HepG2 (cell line): ENCODE data around the gene SDR42E2. TPM values are rescaled to one million over a fixed set of nuclear protein-coding genes. Genes with fewer than 3 reads are reported as not detected.

Experiments used
- DR1 ChIP-seq: sonication (generic); formaldehyde crosslinking; IDR thresholded peaks from 2 replicates; pipeline ENCODE4 v1.8.0; 2021; ENCODE audit warnings: mild to moderate bottlenecking, missing genetic modification reagents, inconsistent platforms
- FLYWCH1 ChIP-seq: sonication (generic); formaldehyde crosslinking; IDR thresholded peaks from 2 replicates; pipeline ENCODE4 v1.8.1; 2023; ENCODE audit warnings: mild to moderate bottlenecking, missing genetic modification reagents
- GATAD1 ChIP-seq: IDR thresholded peaks from 2 replicates; pipeline ENCODE4 v1.6.1; 2016; ENCODE audit warnings: missing genetic modification reagents, missing compliant biosample characterization
- JARID2 ChIP-seq: sonication (generic); formaldehyde crosslinking; IDR thresholded peaks from 2 replicates; pipeline ENCODE4 v1.8.1; 2023; ENCODE audit warnings: missing genetic modification reagents, inconsistent platforms; ENCODE audit not compliant: insufficient replicate concordance
- KDM6A ChIP-seq: IDR thresholded peaks from 2 replicates; pipeline ENCODE4 v1.6.1; 2016; ENCODE audit warnings: low read depth
- MAZ ChIP-seq, 2 experiments: sonication (generic) in 1 of 2; formaldehyde crosslinking in 1 of 2; IDR thresholded peaks; 2 replicates each; pipeline versions ENCODE4 v1.5.0 to v1.6.1; 2012 to 2020; ENCODE audit warnings: low read depth in 2 of 2, mild to moderate bottlenecking in 2 of 2, borderline replicate concordance in 1 of 2, improper control_type of control experiment in 1 of 2, low read length in 1 of 2, missing genetic modification reagents in 1 of 2, moderate library complexity in 1 of 2
- PAX8 ChIP-seq: sonication (generic); formaldehyde crosslinking; IDR thresholded peaks from 2 replicates; pipeline ENCODE4 v1.8.0; 2022; ENCODE audit warnings: mild to moderate bottlenecking, missing genetic modification reagents, borderline replicate concordance
- POLR2A ChIP-seq, 2 experiments: IDR thresholded peaks; 2 replicates each; pipeline ENCODE4 v1.6.1; 2011; ENCODE audit warnings: low read depth in 2 of 2, low read length in 2 of 2, mild to moderate bottlenecking in 1 of 2, moderate library complexity in 1 of 2; ENCODE audit not compliant: insufficient read depth in 1 of 2
- RAD51 ChIP-seq: fragments of 450-650 bp; IDR thresholded peaks from 2 replicates; pipeline ENCODE4 v1.6.1; 2016; ENCODE audit warnings: borderline replicate concordance
- SALL1 ChIP-seq: sonication (generic); formaldehyde crosslinking; IDR thresholded peaks from 2 replicates; pipeline ENCODE4 v1.8.0; 2022; ENCODE audit warnings: mild to moderate bottlenecking, missing genetic modification reagents
- SATB2 ChIP-seq: sonication (generic); formaldehyde crosslinking; IDR thresholded peaks from 2 replicates; pipeline ENCODE4 v1.5.0; 2020; ENCODE audit warnings: missing genetic modification reagents
- SNRNP70 ChIP-seq: fragments of 200-400 bp; formaldehyde crosslinking; IDR thresholded peaks from 2 replicates; pipeline ENCODE4 v1.6.1; 2017; ENCODE audit warnings: mild to moderate bottlenecking, low read depth, low read length, moderate library complexity
- SYNCRIP ChIP-seq: fragments of 200-400 bp; formaldehyde crosslinking; IDR thresholded peaks from 2 replicates; pipeline ENCODE4 v1.6.1; 2018; ENCODE audit warnings: mild to moderate bottlenecking, low read depth, low read length; ENCODE audit not compliant: insufficient read depth
- ZNF207 ChIP-seq: fragments of 450-650 bp; IDR thresholded peaks from 2 replicates; pipeline ENCODE4 v1.6.1; 2016; ENCODE audit warnings: antibody characterized with exemption, borderline replicate concordance
- ZNF256 ChIP-seq: sonication (generic); formaldehyde crosslinking; conservative IDR thresholded peaks from 2 replicates; pipeline ENCODE4 v1.4.0; 2020; ENCODE audit warnings: missing genetic modification reagents
- ZNF383 ChIP-seq: sonication (generic); formaldehyde crosslinking; IDR thresholded peaks from 2 replicates; pipeline ENCODE4 v1.4.0; 2020; ENCODE audit warnings: missing genetic modification reagents, mild to moderate bottlenecking, borderline replicate concordance
- ZNF777 ChIP-seq: sonication (generic); formaldehyde crosslinking; IDR thresholded peaks from 2 replicates; pipeline ENCODE4 v1.4.0; 2020; ENCODE audit warnings: missing genetic modification reagents
- polyA plus RNA-seq, 8 experiments: library from polyadenylated mRNA; depleted of rRNA in 3 of 8; stranded (reverse) in 7 of 8; unstranded in 1 of 8; fragments of >200 nt; fragmentation: Illumina TruSeq in 4 of 8; extraction: Trizol in 4 of 8; gene quantifications; 2 replicates each; pipeline versions ENCODE4 v1.2.1 to v1.2.3, GENCODE V29; 2011 to 2016; ENCODE audit warnings: low read depth in 4 of 8, missing spikeins in 1 of 8, mixed read lengths in 1 of 8; ENCODE audit not compliant: insufficient read depth in 1 of 8
- total RNA-seq, 5 experiments: library from RNA; depleted of rRNA; stranded (reverse); fragments of >200 nt; fragmentation: Illumina TruSeq; extraction: Trizol; gene quantifications; 2 replicates each; pipeline ENCODE4 v1.2.3, GENCODE V29; 2016; ENCODE audit warnings: low read depth in 1 of 5
- TF ChIP-seq, protein P1 (sequence below): sonication (generic); formaldehyde crosslinking; IDR thresholded peaks from 2 replicates; pipeline ENCODE4 v1.5.0; 2020; ENCODE audit warnings: mild to moderate bottlenecking, missing genetic modification reagents, borderline replicate concordance
- TF ChIP-seq, protein P2 (sequence below): sonication (generic); formaldehyde crosslinking; IDR thresholded peaks from 2 replicates; pipeline ENCODE4 v1.4.0; 2020; ENCODE audit warnings: missing genetic modification reagents, borderline replicate concordance
- TF ChIP-seq, protein P3 (sequence below): sonication (generic); formaldehyde crosslinking; IDR thresholded peaks from 2 replicates; pipeline ENCODE4 v1.4.0; 2020; ENCODE audit warnings: missing genetic modification reagents
- TF ChIP-seq, protein P4 (sequence below): sonication (generic); formaldehyde crosslinking; IDR thresholded peaks from 2 replicates; pipeline ENCODE4 v1.4.0; 2020; ENCODE audit warnings: missing genetic modification reagents, borderline replicate concordance

The SDR42E2 gene
- total and polyA plus RNA-seq, 2 of the 13 experiments (the other 11 are each of a cell fraction or from before 2014, with no cell fraction given), result 0.05 to 0.11 TPM

DNA sequence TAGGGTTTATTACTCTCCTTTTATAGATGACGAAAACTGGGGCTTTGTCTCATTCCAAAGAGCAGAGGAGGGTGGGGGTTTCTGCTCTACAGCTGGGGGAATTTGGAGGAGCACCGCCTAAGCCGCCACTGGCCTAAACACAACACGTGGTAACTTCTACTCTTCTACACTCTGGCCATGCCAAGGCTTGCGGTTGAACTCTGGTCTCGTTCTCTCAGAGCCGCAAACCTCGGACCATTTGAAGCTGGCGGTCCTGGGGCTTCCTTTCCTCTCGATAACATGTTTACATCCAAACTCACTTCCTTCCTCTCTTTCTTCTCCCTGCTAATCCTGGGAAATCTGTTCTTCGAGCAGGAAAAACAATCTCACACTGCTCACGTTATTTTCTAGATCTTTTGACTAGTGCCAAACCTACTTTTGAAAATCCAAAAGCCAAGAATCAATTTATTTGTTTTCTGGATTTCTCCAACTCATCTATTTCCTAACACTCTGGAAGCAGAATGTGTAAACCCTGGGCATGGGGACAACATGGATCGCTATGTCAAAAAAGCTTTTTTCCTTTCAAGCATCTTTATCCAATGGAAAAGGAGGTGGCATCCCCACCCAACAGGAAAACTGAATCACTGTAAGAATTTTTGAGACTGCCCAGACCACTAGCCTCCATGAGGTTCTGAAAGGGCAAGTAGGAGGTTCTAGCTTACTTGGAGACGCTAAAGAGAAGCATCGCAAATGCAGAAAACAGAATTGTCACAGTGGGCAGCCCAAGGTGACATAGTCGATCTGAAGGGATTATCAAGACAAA, 30.2 kb downstream of the SDR42E2 start (continued):
- TF ChIP-seq SATB2 (CRISPR knock-in tag), result peak; percentile 55; the same call in 1 of the 2 replicates
- peak; percentile 61; the same call in 1 of the 2 replicates for TF ChIP-seq RAD51
- TF ChIP-seq, protein P1, sequence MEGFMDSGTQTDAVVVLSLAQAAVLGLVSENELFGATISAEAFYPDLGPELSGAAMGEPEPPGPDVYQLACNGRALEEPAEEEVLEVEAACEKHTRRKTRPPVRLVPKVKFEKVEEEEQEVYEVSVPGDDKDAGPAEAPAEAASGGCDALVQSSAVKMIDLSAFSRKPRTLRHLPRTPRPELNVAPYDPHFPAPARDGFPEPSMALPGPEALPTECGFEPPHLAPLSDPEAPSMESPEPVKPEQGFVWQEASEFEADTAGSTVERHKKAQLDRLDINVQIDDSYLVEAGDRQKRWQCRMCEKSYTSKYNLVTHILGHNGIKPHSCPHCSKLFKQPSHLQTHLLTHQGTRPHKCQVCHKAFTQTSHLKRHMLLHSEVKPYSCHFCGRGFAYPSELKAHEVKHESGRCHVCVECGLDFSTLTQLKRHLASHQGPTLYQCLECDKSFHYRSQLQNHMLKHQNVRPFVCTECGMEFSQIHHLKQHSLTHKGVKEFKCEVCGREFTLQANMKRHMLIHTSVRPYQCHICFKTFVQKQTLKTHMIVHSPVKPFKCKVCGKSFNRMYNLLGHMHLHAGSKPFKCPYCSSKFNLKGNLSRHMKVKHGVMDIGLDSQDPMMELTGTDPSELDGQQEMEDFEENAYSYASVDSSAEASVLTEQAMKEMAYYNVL (CRISPR knock-in tag), result peak; percentile 90; the same call in 1 of the 2 replicates
- no peak for TF ChIP-seq SYNCRIP
- TF ChIP-seq, protein P2, sequence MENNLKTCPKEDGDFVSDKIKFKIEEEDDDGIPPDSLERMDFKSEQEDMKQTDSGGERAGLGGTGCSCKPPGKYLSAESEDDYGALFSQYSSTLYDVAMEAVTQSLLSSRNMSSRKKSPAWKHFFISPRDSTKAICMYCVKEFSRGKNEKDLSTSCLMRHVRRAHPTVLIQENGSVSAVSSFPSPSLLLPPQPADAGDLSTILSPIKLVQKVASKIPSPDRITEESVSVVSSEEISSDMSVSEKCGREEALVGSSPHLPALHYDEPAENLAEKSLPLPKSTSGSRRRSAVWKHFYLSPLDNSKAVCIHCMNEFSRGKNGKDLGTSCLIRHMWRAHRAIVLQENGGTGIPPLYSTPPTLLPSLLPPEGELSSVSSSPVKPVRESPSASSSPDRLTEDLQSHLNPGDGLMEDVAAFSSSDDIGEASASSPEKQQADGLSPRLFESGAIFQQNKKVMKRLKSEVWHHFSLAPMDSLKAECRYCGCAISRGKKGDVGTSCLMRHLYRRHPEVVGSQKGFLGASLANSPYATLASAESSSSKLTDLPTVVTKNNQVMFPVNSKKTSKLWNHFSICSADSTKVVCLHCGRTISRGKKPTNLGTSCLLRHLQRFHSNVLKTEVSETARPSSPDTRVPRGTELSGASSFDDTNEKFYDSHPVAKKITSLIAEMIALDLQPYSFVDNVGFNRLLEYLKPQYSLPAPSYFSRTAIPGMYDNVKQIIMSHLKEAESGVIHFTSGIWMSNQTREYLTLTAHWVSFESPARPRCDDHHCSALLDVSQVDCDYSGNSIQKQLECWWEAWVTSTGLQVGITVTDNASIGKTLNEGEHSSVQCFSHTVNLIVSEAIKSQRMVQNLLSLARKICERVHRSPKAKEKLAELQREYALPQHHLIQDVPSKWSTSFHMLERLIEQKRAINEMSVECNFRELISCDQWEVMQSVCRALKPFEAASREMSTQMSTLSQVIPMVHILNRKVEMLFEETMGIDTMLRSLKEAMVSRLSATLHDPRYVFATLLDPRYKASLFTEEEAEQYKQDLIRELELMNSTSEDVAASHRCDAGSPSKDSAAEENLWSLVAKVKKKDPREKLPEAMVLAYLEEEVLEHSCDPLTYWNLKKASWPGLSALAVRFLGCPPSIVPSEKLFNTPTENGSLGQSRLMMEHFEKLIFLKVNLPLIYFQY, result peak; percentile 75
- TF ChIP-seq, protein P3, sequence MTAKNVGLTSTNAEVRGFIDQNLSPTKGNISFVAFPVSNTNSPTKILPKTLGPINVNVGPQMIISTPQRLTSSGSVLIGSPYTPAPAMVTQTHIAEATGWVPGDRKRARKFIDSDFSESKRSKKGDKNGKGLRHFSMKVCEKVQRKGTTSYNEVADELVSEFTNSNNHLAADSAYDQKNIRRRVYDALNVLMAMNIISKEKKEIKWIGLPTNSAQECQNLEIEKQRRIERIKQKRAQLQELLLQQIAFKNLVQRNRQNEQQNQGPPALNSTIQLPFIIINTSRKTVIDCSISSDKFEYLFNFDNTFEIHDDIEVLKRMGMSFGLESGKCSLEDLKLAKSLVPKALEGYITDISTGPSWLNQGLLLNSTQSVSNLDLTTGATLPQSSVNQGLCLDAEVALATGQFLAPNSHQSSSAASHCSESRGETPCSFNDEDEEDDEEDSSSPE, result peak; percentile 95
- TF ChIP-seq SALL1 (CRISPR knock-in tag), result peak; percentile 90
- TF ChIP-seq ZNF207, result no peak
- TF ChIP-seq POLR2A (IDR thresholded peaks at IDR 0.05; ENCODE audit: insufficient read depth in 1 of 2, low read depth in 2 of 2, low read length in 2 of 2), result peak in 1 of 2 experiments; percentile 78; a peak in 2 of 4 replicates
- no peak; the same call in 1 of the 2 replicates for TF ChIP-seq MAZ (IDR thresholded peaks at IDR 0.05; ENCODE audit: borderline replicate concordance, low read depth, low read length)
- peak; percentile 86; the same call in 1 of the 2 replicates for TF ChIP-seq MAZ (CRISPR knock-in tag; IDR thresholded peaks at IDR 0.05; ENCODE audit: low read depth)
- TF ChIP-seq KDM6A (CRISPR knock-in tag), result peak; percentile 85
- TF ChIP-seq, protein P4, sequence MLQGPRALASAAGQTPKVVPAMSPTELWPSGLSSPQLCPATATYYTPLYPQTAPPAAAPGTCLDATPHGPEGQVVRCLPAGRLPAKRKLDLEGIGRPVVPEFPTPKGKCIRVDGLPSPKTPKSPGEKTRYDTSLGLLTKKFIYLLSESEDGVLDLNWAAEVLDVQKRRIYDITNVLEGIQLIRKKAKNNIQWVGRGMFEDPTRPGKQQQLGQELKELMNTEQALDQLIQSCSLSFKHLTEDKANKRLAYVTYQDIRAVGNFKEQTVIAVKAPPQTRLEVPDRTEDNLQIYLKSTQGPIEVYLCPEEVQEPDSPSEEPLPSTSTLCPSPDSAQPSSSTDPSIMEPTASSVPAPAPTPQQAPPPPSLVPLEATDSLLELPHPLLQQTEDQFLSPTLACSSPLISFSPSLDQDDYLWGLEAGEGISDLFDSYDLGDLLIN (CRISPR knock-in tag), result no peak
- TF ChIP-seq FLYWCH1 (CRISPR knock-in tag), result no peak
- peak; percentile 60; the same call in 1 of the 2 replicates for TF ChIP-seq ZNF256 (CRISPR knock-in tag)
- no peak for TF ChIP-seq DR1 (CRISPR knock-in tag)
- no peak for TF ChIP-seq ZNF383 (CRISPR knock-in tag)
- TF ChIP-seq ZNF777, result peak; percentile 64; the same call in 1 of the 2 replicates
- TF ChIP-seq SNRNP70, result no peak
- peak; percentile 73; the same call in 1 of the 2 replicates for TF ChIP-seq GATAD1 (CRISPR knock-in tag)
- no peak for TF ChIP-seq JARID2 (CRISPR knock-in tag)
- no peak for TF ChIP-seq PAX8 (CRISPR knock-in tag)
